Kidney (tissue), 14 donors: ENCODE measurements around the gene FBN2. TPM values are rescaled to one million over a fixed set of nuclear protein-coding genes. Genes with fewer than 3 reads are reported as not detected.
"Not testable (repeated sequence)": the region's sequence is repeated elsewhere in the genome, so short reads cannot be mapped to it uniquely, and the experiment has no call there.

Source experiments
- DNase-seq, 5 donors: peaks; one replicate each; pipeline ENCODE4 v3.0.0-alpha.2; 2013 to 2020
- FAIRE-seq: peaks from 2 replicates; lab custom pipeline; 2012; peaks lifted over from hg19 to GRCh38; lab: Jason Lieb, UNC
- H3K27ac ChIP-seq, 2 donors: one replicate each; pipeline ENCODE4 v1.7.0; 2013; ENCODE audit warnings: low read depth in 2 of 2, low read length in 2 of 2, inconsistent platforms in 1 of 2
- H3K27me3 ChIP-seq: one replicate; pipeline ENCODE4 v1.7.1; 2013; ENCODE audit warnings: low read length, inconsistent platforms; ENCODE audit not compliant: control insufficient read depth, insufficient read depth
- H3K36me3 ChIP-seq, 3 donors: one replicate each; pipeline versions ENCODE4 v1.7.0 to v1.7.1; 2013; ENCODE audit warnings: low read length in 3 of 3, control low read depth in 1 of 3, inconsistent platforms in 1 of 3; ENCODE audit not compliant: insufficient read depth in 3 of 3, control insufficient read depth in 2 of 3
- H3K4me1 ChIP-seq, 3 donors: one replicate each; pipeline versions ENCODE4 v1.7.0 to v1.7.1; 2013; ENCODE audit warnings: low read length in 3 of 3, inconsistent platforms in 1 of 3, low read depth in 1 of 3; ENCODE audit not compliant: control insufficient read depth in 2 of 3, insufficient read depth in 2 of 3
- H3K4me3 ChIP-seq, 3 donors: one replicate each; pipeline versions ENCODE4 v1.7.0 to v1.8.1; 2013; ENCODE audit warnings: low read length in 3 of 3, control low read depth in 1 of 3, inconsistent platforms in 1 of 3
- H3K9ac ChIP-seq, 3 donors: one replicate each; pipeline versions ENCODE4 v1.7.0 to v1.7.1; 2013; ENCODE audit warnings: low read length in 3 of 3, control low read depth in 1 of 3, inconsistent platforms in 1 of 3
- H3K9me3 ChIP-seq, 3 donors: one replicate each; pipeline versions ENCODE4 v1.7.0 to v1.7.1; 2013; ENCODE audit warnings: low read length in 3 of 3, control low read depth in 1 of 3, inconsistent platforms in 1 of 3; ENCODE audit not compliant: control insufficient read depth in 2 of 3, insufficient read depth in 1 of 3
- intact Hi-C: fragments of 100-400 bp; cut with DNase I; formaldehyde crosslinking; loops from one replicate; pipeline ENCODE4 v1.11.1; 2022
- polyA plus RNA-seq: library from polyadenylated mRNA; stranded (reverse); fragments of 350-450 nt; fragmentation: Illumina TruSeq; extraction: RNeasy Lipid Tissue Mini Kit (QIAGEN cat#74804); gene quantifications from one replicate; pipeline ENCODE4 v1.2.3, GENCODE V29; 2014; ENCODE audit warnings: low read depth, low replicate concordance; ENCODE audit not compliant: insufficient read depth
- total RNA-seq: library from RNA; stranded (reverse); fragmentation: NEBNext Ultra II Directional; extraction: Animal tissue kit (Norgen Biotek cat#: 25700); gene quantifications from one replicate; pipeline ENCODE4 v1.2.1, GENCODE V29; 2021
- TF ChIP-seq, protein P1 (sequence below): IDR thresholded peaks from 3 replicates; pipeline ENCODE4 v1.5.1; 2012; ENCODE audit warnings: mild to moderate bottlenecking, moderate library complexity, borderline replicate concordance; ENCODE audit not compliant: insufficient read depth; ENCODE audit errors: extremely low read depth
- donor health status: control.
- donor health status: control.
- donor health status: control.
- donor health status: control.
- donor health status: control.
- donor health status: DM: yes; HTN: yes; CAD: no.
- donor health status: Normal renal cell carcinoma (clear cell type).

Gene FBN2
- total and polyA plus RNA-seq, 2 donors from 2014 or later = 0.11 to 1.0 TPM

DNA sequence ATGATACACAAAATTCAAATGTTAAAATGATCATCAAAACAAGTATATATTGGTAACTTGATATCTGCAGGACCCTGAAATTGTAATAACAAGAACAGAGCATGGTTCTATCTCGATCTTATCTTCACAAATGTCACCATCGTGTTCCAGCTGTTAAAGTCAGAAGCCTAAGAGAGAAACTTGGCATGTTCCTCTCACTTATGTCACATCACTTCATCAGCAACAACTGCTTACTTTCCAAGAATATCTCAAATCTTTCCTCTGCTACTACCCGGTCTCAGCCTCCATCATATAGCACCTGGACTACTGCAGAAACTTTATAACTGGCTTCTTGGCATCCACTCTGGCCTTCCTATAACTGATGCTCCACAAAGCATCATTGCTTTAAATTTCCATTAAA is 84.9 kb downstream of the FBN2 start:
- TF ChIP-seq, protein P1, sequence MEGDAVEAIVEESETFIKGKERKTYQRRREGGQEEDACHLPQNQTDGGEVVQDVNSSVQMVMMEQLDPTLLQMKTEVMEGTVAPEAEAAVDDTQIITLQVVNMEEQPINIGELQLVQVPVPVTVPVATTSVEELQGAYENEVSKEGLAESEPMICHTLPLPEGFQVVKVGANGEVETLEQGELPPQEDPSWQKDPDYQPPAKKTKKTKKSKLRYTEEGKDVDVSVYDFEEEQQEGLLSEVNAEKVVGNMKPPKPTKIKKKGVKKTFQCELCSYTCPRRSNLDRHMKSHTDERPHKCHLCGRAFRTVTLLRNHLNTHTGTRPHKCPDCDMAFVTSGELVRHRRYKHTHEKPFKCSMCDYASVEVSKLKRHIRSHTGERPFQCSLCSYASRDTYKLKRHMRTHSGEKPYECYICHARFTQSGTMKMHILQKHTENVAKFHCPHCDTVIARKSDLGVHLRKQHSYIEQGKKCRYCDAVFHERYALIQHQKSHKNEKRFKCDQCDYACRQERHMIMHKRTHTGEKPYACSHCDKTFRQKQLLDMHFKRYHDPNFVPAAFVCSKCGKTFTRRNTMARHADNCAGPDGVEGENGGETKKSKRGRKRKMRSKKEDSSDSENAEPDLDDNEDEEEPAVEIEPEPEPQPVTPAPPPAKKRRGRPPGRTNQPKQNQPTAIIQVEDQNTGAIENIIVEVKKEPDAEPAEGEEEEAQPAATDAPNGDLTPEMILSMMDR = no peak
- H3K9me3 ChIP-seq = peaks cover 0 to 2% (median 0%) of the 10 kb centered on the region in 3 donors
- no peaks in the 10 kb centered on the region for H3K27me3 ChIP-seq
- no peak overlapping the region for H3K9ac ChIP-seq
- FAIRE-seq (no peak), DNase-seq (no peak)
- no peaks in the 10 kb centered on the region for H3K4me1 ChIP-seq
- H3K4me3 ChIP-seq = no peak overlapping the region
- no peak overlapping the region for H3K27ac ChIP-seq
- H3K36me3 ChIP-seq = no peaks in the 10 kb centered on the region
- intact Hi-C loops = no loop called here

DNA sequence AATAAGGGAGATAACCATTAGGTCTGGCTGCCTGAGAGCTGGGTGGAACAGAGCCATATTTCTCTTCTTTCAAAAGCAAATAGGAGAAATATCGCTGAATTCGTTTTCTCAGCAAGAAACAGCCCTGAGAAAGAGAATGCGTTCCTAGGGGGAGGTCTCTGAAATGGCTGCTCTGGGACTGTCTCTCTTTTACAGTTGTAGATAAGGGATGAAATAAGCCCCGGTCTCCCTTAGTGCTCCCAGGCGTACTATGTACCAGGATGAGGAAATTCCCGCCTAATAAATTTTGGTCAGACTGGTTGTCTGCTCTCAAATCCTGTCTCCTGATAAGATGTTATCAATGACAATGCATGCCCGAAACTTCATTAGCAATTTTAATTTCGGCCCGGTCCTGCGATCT is 90.8 kb downstream of the FBN2 start:
- not testable (repeated sequence) for FAIRE-seq, H3K4me1 ChIP-seq

DNA sequence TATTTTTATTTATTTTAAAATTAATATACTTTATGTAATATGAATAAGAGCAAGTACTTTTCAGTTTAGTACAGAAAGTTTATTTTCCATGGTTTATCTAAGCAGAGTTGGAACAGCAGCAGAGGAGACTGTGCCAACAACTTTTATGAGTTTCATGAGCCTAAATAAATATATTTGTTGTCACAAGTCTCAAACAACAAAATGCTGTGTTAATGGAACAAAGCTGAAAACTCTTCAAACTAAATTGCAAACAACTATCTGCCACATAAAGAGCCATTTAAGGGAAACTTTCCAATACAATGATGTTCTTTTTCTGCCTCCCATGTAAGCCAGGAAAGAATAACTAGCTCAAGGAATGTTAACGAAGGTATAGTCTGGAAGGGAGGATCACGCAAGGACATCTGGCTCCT is 96.1 kb downstream of the FBN2 start:
- DNase-seq (peak in 2 of 5 donors; percentile 58 to 85), FAIRE-seq (no peak)
- H3K4me1 ChIP-seq = no peaks in the 10 kb centered on the region
- TF ChIP-seq, protein P1 = no peak
- no peak overlapping the region for H3K9ac ChIP-seq
- H3K36me3 ChIP-seq = no peaks in the 10 kb centered on the region
- H3K4me3 ChIP-seq = no peak overlapping the region
- no peak overlapping the region for H3K27ac ChIP-seq
- intact Hi-C loops = no loop called here
- no peaks in the 10 kb centered on the region for H3K9me3 ChIP-seq
- H3K27me3 ChIP-seq = no peaks in the 10 kb centered on the region

More for the DNA sequence above, 90.8 kb downstream of the FBN2 start:
- H3K36me3 ChIP-seq, H3K27ac ChIP-seq, H3K4me3 ChIP-seq, H3K9ac ChIP-seq, H3K27me3 ChIP-seq, DNase-seq, H3K9me3 ChIP-seq, intact Hi-C loops: not testable (repeated sequence)

DNA sequence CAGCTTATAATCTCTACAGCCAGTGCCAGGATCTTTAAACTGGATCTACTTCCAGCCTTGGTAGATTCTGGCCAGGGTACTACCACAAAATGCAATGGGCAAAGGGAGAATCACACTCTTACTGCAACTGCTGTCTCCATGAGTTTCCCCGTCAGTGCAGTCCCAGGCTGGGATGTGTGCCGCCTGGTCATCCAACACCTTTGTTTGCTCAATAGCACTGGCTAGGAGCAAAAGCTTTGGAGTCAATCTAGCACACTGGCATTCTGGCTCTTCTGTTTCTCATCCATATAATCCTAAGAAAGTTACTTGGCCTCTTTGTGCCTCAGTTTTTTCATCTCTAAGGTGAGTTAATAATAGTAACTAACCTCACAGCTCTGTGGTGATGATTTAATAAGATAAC is 96.9 kb downstream of the FBN2 start:
- intact Hi-C loops = no loop called here
- H3K4me1 ChIP-seq = no peaks in the 10 kb centered on the region
- H3K4me3 ChIP-seq = no peak overlapping the region
- no peak overlapping the region for H3K27ac ChIP-seq
- no peaks in the 10 kb centered on the region for H3K36me3 ChIP-seq
- TF ChIP-seq, protein P1 = no peak
- no peak overlapping the region for H3K9ac ChIP-seq
- H3K9me3 ChIP-seq = no peaks in the 10 kb centered on the region
- no peaks in the 10 kb centered on the region for H3K27me3 ChIP-seq
- DNase-seq = no peak
- FAIRE-seq = no peak
